Measurements from ENCODE around the gene ABL1.

DNA sequence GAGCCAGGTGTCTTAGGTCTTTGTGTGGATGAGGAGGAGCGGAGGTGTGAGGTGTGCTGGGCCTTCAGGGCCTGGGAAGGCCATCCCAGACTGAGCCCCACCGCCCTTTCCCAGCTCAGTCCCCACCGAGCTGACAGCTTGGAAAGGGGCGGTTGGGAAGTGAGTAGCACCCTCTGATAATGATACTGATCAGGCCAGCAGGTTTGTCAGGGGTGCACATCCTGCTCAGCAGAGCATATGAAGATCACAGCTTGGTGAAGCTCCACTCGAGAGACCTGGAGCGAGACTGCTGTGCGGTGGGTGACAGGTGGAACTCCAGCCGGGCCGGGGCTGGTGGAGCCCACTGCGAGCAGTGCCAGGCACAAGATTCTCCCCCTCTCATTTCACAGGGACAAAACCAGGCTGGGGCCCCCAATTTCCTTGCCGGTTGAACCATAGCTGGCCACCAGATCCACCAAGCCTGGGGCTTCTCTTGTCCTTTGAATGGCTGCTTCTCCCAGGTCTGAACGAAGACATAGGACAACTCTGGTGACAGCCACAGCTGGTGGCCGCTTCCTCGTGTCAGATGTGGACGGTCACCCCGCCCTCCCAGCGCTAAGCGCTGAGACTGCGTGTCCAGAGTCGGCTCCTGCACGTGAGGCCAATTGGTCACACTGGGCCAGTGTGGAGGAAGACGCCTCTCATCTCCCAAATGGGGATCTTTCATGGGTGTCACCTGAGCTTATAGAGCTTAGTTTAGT lies 53.3 kb downstream of the ABL1 start:
- TF ChIP-seq, protein P1, sequence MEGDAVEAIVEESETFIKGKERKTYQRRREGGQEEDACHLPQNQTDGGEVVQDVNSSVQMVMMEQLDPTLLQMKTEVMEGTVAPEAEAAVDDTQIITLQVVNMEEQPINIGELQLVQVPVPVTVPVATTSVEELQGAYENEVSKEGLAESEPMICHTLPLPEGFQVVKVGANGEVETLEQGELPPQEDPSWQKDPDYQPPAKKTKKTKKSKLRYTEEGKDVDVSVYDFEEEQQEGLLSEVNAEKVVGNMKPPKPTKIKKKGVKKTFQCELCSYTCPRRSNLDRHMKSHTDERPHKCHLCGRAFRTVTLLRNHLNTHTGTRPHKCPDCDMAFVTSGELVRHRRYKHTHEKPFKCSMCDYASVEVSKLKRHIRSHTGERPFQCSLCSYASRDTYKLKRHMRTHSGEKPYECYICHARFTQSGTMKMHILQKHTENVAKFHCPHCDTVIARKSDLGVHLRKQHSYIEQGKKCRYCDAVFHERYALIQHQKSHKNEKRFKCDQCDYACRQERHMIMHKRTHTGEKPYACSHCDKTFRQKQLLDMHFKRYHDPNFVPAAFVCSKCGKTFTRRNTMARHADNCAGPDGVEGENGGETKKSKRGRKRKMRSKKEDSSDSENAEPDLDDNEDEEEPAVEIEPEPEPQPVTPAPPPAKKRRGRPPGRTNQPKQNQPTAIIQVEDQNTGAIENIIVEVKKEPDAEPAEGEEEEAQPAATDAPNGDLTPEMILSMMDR (IDR thresholded peaks at IDR 0.05) = no peak
- TF ChIP-seq POLR2A (IDR thresholded peaks at IDR 0.05) = no peak

All from esophagus squamous epithelium (tissue), 4 donors.